GM12891 (cell line): ENCODE results near the gene RNF10.

ENCODE experiments used
- POLR2A ChIP-seq: IDR thresholded peaks from 2 replicates; pipeline ENCODE4 v1.6.1; 2011; ENCODE audit warnings: low read depth, low read length, control low read depth
- POLR2AphosphoS5 ChIP-seq: IDR thresholded peaks from 2 replicates; pipeline ENCODE4 v1.6.1; 2011; ENCODE audit warnings: low read depth, low read length, control low read depth
- TAF1 ChIP-seq: IDR thresholded peaks from 2 replicates; pipeline ENCODE4 v1.6.1; 2011; ENCODE audit warnings: low read depth, low read length, control low read depth

DNA sequence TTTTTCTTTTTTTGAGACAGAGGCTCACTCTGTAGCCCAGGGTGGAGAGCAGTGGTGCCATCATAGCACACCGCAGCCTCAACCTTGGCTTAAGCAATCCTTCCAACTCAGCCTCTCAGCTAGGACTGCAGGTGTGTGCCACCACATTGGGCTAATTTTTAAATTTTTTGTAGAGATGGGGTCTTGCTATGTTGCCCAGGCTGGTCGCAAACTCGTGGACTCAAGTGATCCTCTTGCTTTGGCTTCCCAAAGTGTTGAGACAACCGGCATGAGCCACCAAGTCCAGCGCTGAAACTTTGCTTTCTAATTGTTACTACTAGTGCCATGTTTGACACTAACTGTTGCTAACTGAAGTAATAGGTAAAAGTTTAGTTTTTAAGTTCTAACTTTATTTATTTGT is 8.0 kb downstream of the RNF10 start:
- TF ChIP-seq POLR2A (no peak), POLR2AphosphoS5 (no peak), TAF1 (no peak)
